ENCODE results near the gene CDH4.

DNA sequence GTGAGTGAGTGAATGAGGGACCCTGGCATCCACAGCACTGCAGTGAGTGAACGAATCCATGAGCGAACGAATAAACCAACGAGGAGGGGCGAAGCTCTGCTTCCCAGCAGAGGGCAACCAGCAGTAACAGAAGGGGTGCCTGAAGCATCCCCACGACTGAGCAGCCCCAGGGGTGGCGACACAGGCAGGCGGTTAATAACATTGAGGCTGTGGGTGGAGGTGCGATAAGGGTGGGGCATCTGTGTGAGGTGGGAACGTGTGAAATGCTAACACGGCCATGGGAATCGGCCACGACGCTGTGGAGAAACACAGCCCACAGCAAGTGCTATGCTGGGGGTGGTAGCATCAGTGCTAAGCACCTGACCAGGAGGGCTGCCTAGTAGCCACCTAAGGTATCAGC lies 737.7 kb downstream of the CDH4 start:
- TF ChIP-seq, protein P1, sequence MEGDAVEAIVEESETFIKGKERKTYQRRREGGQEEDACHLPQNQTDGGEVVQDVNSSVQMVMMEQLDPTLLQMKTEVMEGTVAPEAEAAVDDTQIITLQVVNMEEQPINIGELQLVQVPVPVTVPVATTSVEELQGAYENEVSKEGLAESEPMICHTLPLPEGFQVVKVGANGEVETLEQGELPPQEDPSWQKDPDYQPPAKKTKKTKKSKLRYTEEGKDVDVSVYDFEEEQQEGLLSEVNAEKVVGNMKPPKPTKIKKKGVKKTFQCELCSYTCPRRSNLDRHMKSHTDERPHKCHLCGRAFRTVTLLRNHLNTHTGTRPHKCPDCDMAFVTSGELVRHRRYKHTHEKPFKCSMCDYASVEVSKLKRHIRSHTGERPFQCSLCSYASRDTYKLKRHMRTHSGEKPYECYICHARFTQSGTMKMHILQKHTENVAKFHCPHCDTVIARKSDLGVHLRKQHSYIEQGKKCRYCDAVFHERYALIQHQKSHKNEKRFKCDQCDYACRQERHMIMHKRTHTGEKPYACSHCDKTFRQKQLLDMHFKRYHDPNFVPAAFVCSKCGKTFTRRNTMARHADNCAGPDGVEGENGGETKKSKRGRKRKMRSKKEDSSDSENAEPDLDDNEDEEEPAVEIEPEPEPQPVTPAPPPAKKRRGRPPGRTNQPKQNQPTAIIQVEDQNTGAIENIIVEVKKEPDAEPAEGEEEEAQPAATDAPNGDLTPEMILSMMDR (IDR thresholded peaks at IDR 0.05), result no peak
- no peak for TF ChIP-seq ZFX (IDR thresholded peaks at IDR 0.05; ENCODE audit: borderline replicate concordance)
